Measurements from ENCODE around the gene PRDM12. TPM values are rescaled to one million over a fixed set of nuclear protein-coding genes. Genes with fewer than 3 reads are reported as not detected.

The PRDM12 gene
- 0.13 and 0.22 TPM in 2 replicates for total RNA-seq (2021; fragmentation: NEBNext Ultra II Directional; extraction: Animal tissue kit (Norgen Biotek cat#: 25700))
- 0.14 and 0.20 TPM in 2 replicates for polyA plus RNA-seq (2011; rRNA removed)
- 0.08 TPM for polyA plus RNA-seq (2011; cell fraction: cytosol; rRNA removed)
- polyA plus RNA-seq (2011; cell fraction: nucleus; rRNA removed), result 0.26 TPM
- 0.11 to 0.19 TPM (median 0.13 TPM) in 3 of 4 replicates, not detected in the other for polyA plus RNA-seq (2012, experiment 1 of 2)
- polyA plus RNA-seq (2012, experiment 2 of 2), result 0.14 TPM
- polyA plus RNA-seq (2013, experiment 1 of 2), result 0.02 TPM
- 0.06 TPM for polyA plus RNA-seq (2013, experiment 2 of 2)
- polyA minus RNA-seq (2011; rRNA and poly(A)+ RNA removed), result 0.07 TPM in 1 of 2 replicates, not detected in the other
- not detected for polyA minus RNA-seq (2011; cell fraction: cytosol; rRNA and poly(A)+ RNA removed)
- polyA minus RNA-seq (2011; cell fraction: nucleus; rRNA and poly(A)+ RNA removed), result not detected
- long read RNA-seq, experiment 1, result 0 reads
- long read RNA-seq, experiment 2, result 0 reads

- FAIRE-seq (no peak), DNase-seq (ENCODE audit: low read depth in 1 of 2, low spot score in 2 of 2) (peak in 1 of 2 experiments; percentile 77)
- H3K23ac ChIP-seq (ENCODE audit: insufficient read length), result no peak within 1 kb of the TSS
- H4K5ac ChIP-seq (ENCODE audit: insufficient read length, low read depth, low read length), result no peak within 1 kb of the TSS
- H4K20me1 ChIP-seq (replicated peaks in 1 of 2; ENCODE audit: control insufficient read depth in 1 of 2, insufficient read depth in 2 of 2, low read length in 2 of 2), result peaks cover 7 to 19% of the 10 kb centered on the region in 2 experiments
- H3K4ac ChIP-seq (replicated peaks; ENCODE audit: insufficient read length, low read depth, low read length), result no peak within 1 kb of the TSS
- WGBS, 2 experiments (ENCODE audit: extremely low coverage in 1 of 2, insufficient coverage in 1 of 2, insufficient read length in 1 of 2, insufficient replicate concordance in 2 of 2, low coverage in 1 of 2, low lambda C conversion rate in 2 of 2, missing lambda C conversion rate in 1 of 2), result 4% methylated on average over 36 of the region's 76 CpGs; no CpG with 5 or more reads in 1 of the 2 experiments
- no peak within 1 kb of the TSS for H2AK5ac ChIP-seq (ENCODE audit: low read depth, low read length)
- peak within 1 kb of the TSS; percentile 95; the same call in 1 of the 2 replicates for H2BK15ac ChIP-seq (ENCODE audit: low read length)
- no peak within 1 kb of the TSS for H3K56ac ChIP-seq (replicated peaks; ENCODE audit: insufficient read length, low read depth, low read length)
- H3K27me3 ChIP-seq (replicated peaks in 1 of 4; ENCODE audit: control insufficient read depth in 3 of 4, extremely low read depth in 1 of 4, insufficient read depth in 3 of 4, low read length in 3 of 4), result peaks cover 90 to 95% (median 94%) of the 10 kb centered on the region in 4 experiments
- no peak within 1 kb of the TSS for H4K91ac ChIP-seq (replicated peaks; ENCODE audit: insufficient read length, low read length)
- H3K79me1 ChIP-seq (ENCODE audit: low read depth, low read length), result no peaks in the 10 kb centered on the region
- peak within 1 kb of the TSS; percentile 38; the same call in 1 of the 2 replicates for H2AFZ ChIP-seq (ENCODE audit: low read length)
- H2BK120ac ChIP-seq (replicated peaks; ENCODE audit: low read depth, low read length), result no peak within 1 kb of the TSS
- H3K27ac ChIP-seq (ENCODE audit: low read depth, low read length), result no peak within 1 kb of the TSS
- peak within 1 kb of the TSS; percentile 71; the same call in 1 of the 2 replicates for H4K8ac ChIP-seq (ENCODE audit: extremely low read depth, insufficient read depth, low read length)
- 0 out of 2 replicates have a peak within 1 kb of the TSS, but pooled peaks have one; percentile 24 for H2BK5ac ChIP-seq (ENCODE audit: low read depth, low read length)
- peak within 1 kb of the TSS; percentile 72; the same call in 1 of the 2 replicates for H2BK20ac ChIP-seq (ENCODE audit: low read length)
- peaks cover 0 to 6% (median 0%) of the 10 kb centered on the region in 4 experiments; a peak in 1 of 8 replicates for H3K36me3 ChIP-seq (ENCODE audit: control insufficient read depth in 2 of 4, insufficient read depth in 4 of 4, low read length in 3 of 4)
- H3K14ac ChIP-seq (ENCODE audit: insufficient read length), result no peak within 1 kb of the TSS
- ChIA-PET CTCF (ENCODE audit: partially characterized antibody) (interaction anchor here (0.7 to 2.0 kb wide), 4 partner anchors 18 to 227 kb away, joined by 3 to 7 read pairs (median 4); no protein-coding TSS in a partner anchor), POLR2A (ENCODE audit: partially characterized antibody) (interaction anchor here (1.0 to 2.4 kb wide), 2 partner anchors 16 to 62 kb away, joined by 3 to 9 read pairs; no protein-coding TSS in a partner anchor)
- peak within 1 kb of the TSS; percentile 94; the same call in 1 of the 2 replicates for H2BK12ac ChIP-seq (ENCODE audit: low read depth, low read length)
- H3K4me2 ChIP-seq (ENCODE audit: insufficient read depth in 1 of 2, low read depth in 2 of 2, low read length in 2 of 2), result peak within 1 kb of the TSS; percentile 62 to 74
- H3K9me3 ChIP-seq (ENCODE audit: insufficient read depth in 2 of 2, low read depth in 1 of 2, low read length in 1 of 2), result no peaks in the 10 kb centered on the region
- peaks cover 12% of the 10 kb centered on the region; the same call in 1 of the 2 replicates for H3K23me2 ChIP-seq (ENCODE audit: low read depth, low read length)
- H3K4me1 ChIP-seq (replicated peaks in 1 of 4; ENCODE audit: control insufficient read depth in 3 of 4, insufficient read depth in 4 of 4, low read length in 3 of 4), result peaks cover 4 to 45% (median 28%) of the 10 kb centered on the region in 4 experiments
- H3K18ac ChIP-seq (ENCODE audit: extremely low read depth, low read length), result peak within 1 kb of the TSS; percentile 60
- no peaks in the 10 kb centered on the region for H3K79me2 ChIP-seq (ENCODE audit: control insufficient read depth in 1 of 2, insufficient read depth in 2 of 2, low read length in 2 of 2)
- peak within 1 kb of the TSS; percentile 31 to 62 (median 33) for H3K4me3 ChIP-seq (ENCODE audit: extremely low read depth in 1 of 4, insufficient read depth in 2 of 4, low read depth in 3 of 4, low read length in 4 of 4)
- H3K9ac ChIP-seq (replicated peaks in 1 of 4; ENCODE audit: extremely low read depth in 1 of 4, low read depth in 3 of 4, low read length in 3 of 4), result no peak within 1 kb of the TSS
- TF ChIP-seq CHD1 (IDR thresholded peaks at IDR 0.05; ENCODE audit: low read depth, low read length) (no peak), KDM4A (IDR thresholded peaks at IDR 0.05; ENCODE audit: low read depth, low read length, severe bottlenecking) (peak; percentile 48), EZH2 (IDR thresholded peaks at IDR 0.05; ENCODE audit: low read depth, low read length, severe bottlenecking) (no peak), GTF2F1 (IDR thresholded peaks at IDR 0.05; ENCODE audit: borderline replicate concordance, low read depth, low read length) (no peak), SP1 (IDR thresholded peaks at IDR 0.05; ENCODE audit: low read depth, low read length) (no peak), POU5F1 (IDR thresholded peaks at IDR 0.05; ENCODE audit: low read depth, low read length) (no peak), BCL11A (IDR thresholded peaks at IDR 0.05; ENCODE audit: low read depth in 2 of 2, low read length in 2 of 2) (no peak), KDM1A (IDR thresholded peaks at IDR 0.05; ENCODE audit: borderline replicate concordance, low read length) (no peak)
These were observed at the start of gene PRDM12 for GRCh38 chr9:130664251-130665028. Gene PRDM12 (plus strand): TSS chr9:130664594. CDS start chr9:130664654, 60 bp downstream.
